Measurements from ENCODE around the gene SLC9B2.

SLC9B2 gene

DNA sequence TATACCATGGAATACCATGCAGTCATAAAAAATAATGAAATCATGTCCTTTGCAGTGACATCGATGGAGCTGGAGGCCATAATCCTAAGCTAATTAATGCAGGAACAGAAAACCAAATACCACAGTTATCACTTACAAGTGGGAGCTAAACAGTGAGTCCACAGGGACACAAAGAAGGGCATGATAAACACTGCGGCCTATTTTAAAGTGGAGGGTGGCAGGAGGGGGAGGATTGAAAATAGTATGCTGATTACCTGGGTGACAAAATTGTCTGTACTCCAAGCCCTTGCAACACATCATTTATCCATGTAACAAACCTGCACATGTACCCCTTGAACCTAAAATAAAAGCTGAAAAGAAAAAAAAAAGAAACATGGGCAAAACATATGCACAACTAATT, 40.4 kb downstream of the SLC9B2 start:
- Histone ChIP-seq H3K23ac (ENCODE audit: low read length) (no peak overlapping the region), H3K4me3 (ENCODE audit: low read depth, low read length) (no peak overlapping the region), H3K79me2 (ENCODE audit: control insufficient read depth, insufficient read depth, low read length, poor library complexity) (no peaks in the 10 kb centered on the region), H3K18ac (ENCODE audit: low read length) (no peak overlapping the region), H3K79me1 (ENCODE audit: low read length) (no peaks in the 10 kb centered on the region), H3K27me3 (ENCODE audit: insufficient read depth, low read length) (no peaks in the 10 kb centered on the region), H3K4ac (ENCODE audit: low read depth, low read length) (no peak overlapping the region), H3K9ac (ENCODE audit: low read length) (no peak overlapping the region), H3K14ac (ENCODE audit: low read length) (no peak overlapping the region), H2BK5ac (ENCODE audit: low read depth, low read length, poor library complexity) (no peak overlapping the region), H3K4me1 (ENCODE audit: control insufficient read depth in 1 of 2, insufficient read depth in 2 of 2, low read length in 2 of 2) (no peaks in the 10 kb centered on the region), H4K91ac (ENCODE audit: low read depth, low read length) (no peak overlapping the region), H2BK12ac (ENCODE audit: low read length) (no peak overlapping the region), H3K4me2 (ENCODE audit: low read length) (no peak overlapping the region), H4K12ac (ENCODE audit: low read depth, low read length) (no peak overlapping the region), H2AK5ac (ENCODE audit: low read length) (no peak overlapping the region), H3K27ac (ENCODE audit: low read depth, low read length) (no peak overlapping the region), H3K9me3 (ENCODE audit: insufficient read depth, low read depth, low read length) (no peaks in the 10 kb centered on the region), H2BK120ac (ENCODE audit: insufficient read depth, low read length, poor library complexity) (no peak overlapping the region), H2AFZ (ENCODE audit: insufficient read depth, low read length, poor library complexity) (no peak overlapping the region), H3K36me3 (ENCODE audit: control insufficient read depth in 1 of 2, insufficient read depth in 2 of 2, low read length in 2 of 2) (no peaks in the 10 kb centered on the region), H4K8ac (ENCODE audit: low read depth, low read length) (no peak overlapping the region)
- no peak for DNase-seq
- no CpG with 5 or more reads among the region's 2 CpGs for WGBS (ENCODE audit: extremely low coverage, insufficient coverage, insufficient read length)

DNA sequence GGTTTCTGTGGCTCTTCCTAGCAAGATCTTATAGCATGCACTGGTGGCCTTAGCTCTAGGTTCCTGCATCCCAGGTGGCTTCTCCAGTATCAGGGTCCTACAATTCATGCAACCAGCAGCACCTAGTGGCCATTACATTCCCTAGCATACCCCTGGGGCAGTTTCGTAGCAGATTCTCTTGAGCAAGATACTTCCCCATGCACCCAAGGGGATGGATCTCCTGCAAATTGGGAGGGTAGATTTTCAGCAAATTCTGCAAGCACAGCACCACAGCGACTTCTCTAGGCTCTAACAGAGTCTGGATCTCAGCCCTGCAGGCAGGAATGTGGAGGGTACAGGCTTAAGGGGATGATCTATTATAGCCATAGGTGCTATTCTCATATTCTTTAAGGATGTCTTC, 44.0 kb downstream of the SLC9B2 start:
- no peaks in the 10 kb centered on the region for H3K36me3 ChIP-seq (ENCODE audit: control insufficient read depth in 1 of 2, insufficient read depth in 2 of 2, low read length in 2 of 2)
- no peak overlapping the region for H4K8ac ChIP-seq (ENCODE audit: low read depth, low read length)
- H3K4me2 ChIP-seq (ENCODE audit: low read length), result no peak overlapping the region
- H3K79me1 ChIP-seq (ENCODE audit: low read length), result no peaks in the 10 kb centered on the region
- no peak overlapping the region for H3K27ac ChIP-seq (ENCODE audit: low read depth, low read length)
- H3K4me3 ChIP-seq (ENCODE audit: low read depth, low read length), result no peak overlapping the region
- no peak overlapping the region for H2BK12ac ChIP-seq (ENCODE audit: low read length)
- DNase-seq, result peak; percentile 38 to 55
- no peaks in the 10 kb centered on the region for H3K9me3 ChIP-seq (ENCODE audit: insufficient read depth, low read depth, low read length)
- no peak overlapping the region for H3K14ac ChIP-seq (ENCODE audit: low read length)
- no peak overlapping the region for H3K23ac ChIP-seq (ENCODE audit: low read length)
- H2BK5ac ChIP-seq (ENCODE audit: low read depth, low read length, poor library complexity), result no peak overlapping the region
- no peak overlapping the region for H2AK5ac ChIP-seq (ENCODE audit: low read length)
- H3K4ac ChIP-seq (ENCODE audit: low read depth, low read length), result no peak overlapping the region
- no peak overlapping the region for H2AFZ ChIP-seq (ENCODE audit: insufficient read depth, low read length, poor library complexity)
- H3K4me1 ChIP-seq (ENCODE audit: control insufficient read depth in 1 of 2, insufficient read depth in 2 of 2, low read length in 2 of 2), result no peaks in the 10 kb centered on the region
- no CpG with 5 or more reads among the region's 2 CpGs for WGBS (ENCODE audit: extremely low coverage, insufficient coverage, insufficient read length)
- H3K79me2 ChIP-seq (ENCODE audit: control insufficient read depth, insufficient read depth, low read length, poor library complexity), result no peaks in the 10 kb centered on the region
- no peak overlapping the region for H2BK120ac ChIP-seq (ENCODE audit: insufficient read depth, low read length, poor library complexity)
- no peaks in the 10 kb centered on the region for H3K27me3 ChIP-seq (ENCODE audit: insufficient read depth, low read length)
- H3K9ac ChIP-seq (ENCODE audit: low read length), result no peak overlapping the region
- no peak overlapping the region for H3K18ac ChIP-seq (ENCODE audit: low read length)
- H4K91ac ChIP-seq (ENCODE audit: low read depth, low read length), result no peak overlapping the region
- no peak overlapping the region for H4K12ac ChIP-seq (ENCODE audit: low read depth, low read length)

DNA sequence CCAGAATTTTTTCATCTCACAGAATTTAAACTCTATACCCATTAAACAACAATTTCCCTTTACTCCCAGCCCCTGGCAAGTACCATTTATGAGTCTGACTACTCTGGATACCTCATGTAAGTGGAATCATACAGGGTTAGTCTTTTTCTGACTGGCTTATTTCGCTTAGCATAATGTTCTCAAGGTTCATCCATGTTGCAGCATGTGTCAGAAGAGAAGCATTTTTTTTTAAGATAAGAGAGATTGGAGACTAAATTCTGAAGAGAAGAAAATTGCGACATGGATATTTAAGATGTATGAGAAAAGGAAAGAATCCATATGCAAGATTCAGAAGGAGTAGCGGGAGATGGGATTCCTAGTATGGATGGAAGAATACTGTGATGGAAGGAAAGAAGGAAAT, 45.8 kb downstream of the SLC9B2 start:
- Histone ChIP-seq H3K18ac (ENCODE audit: low read length) (no peak overlapping the region), H3K9me3 (ENCODE audit: insufficient read depth, low read depth, low read length) (no peaks in the 10 kb centered on the region), H4K12ac (ENCODE audit: low read depth, low read length) (no peak overlapping the region), H3K14ac (ENCODE audit: low read length) (no peak overlapping the region), H3K23ac (ENCODE audit: low read length) (no peak overlapping the region), H3K27me3 (ENCODE audit: insufficient read depth, low read length) (no peaks in the 10 kb centered on the region), H2BK120ac (ENCODE audit: insufficient read depth, low read length, poor library complexity) (no peak overlapping the region), H3K4me3 (ENCODE audit: low read depth, low read length) (no peak overlapping the region), H3K4me2 (ENCODE audit: low read length) (no peak overlapping the region), H2BK12ac (ENCODE audit: low read length) (no peak overlapping the region), H2AK5ac (ENCODE audit: low read length) (no peak overlapping the region), H4K8ac (ENCODE audit: low read depth, low read length) (no peak overlapping the region), H4K91ac (ENCODE audit: low read depth, low read length) (no peak overlapping the region), H3K4me1 (ENCODE audit: control insufficient read depth in 1 of 2, insufficient read depth in 2 of 2, low read length in 2 of 2) (no peaks in the 10 kb centered on the region), H3K9ac (ENCODE audit: low read length) (no peak overlapping the region), H3K27ac (ENCODE audit: low read depth, low read length) (no peak overlapping the region), H3K79me2 (ENCODE audit: control insufficient read depth, insufficient read depth, low read length, poor library complexity) (no peaks in the 10 kb centered on the region), H2BK5ac (ENCODE audit: low read depth, low read length, poor library complexity) (no peak overlapping the region), H2AFZ (ENCODE audit: insufficient read depth, low read length, poor library complexity) (no peak overlapping the region), H3K79me1 (ENCODE audit: low read length) (no peaks in the 10 kb centered on the region), H3K36me3 (ENCODE audit: control insufficient read depth in 1 of 2, insufficient read depth in 2 of 2, low read length in 2 of 2) (no peaks in the 10 kb centered on the region), H3K4ac (ENCODE audit: low read depth, low read length) (no peak overlapping the region)
- WGBS (ENCODE audit: extremely low coverage, insufficient coverage, insufficient read length), result no CpG with 5 or more reads among the region's 3 CpGs
- DNase-seq, result peak; percentile 1 to 54

DNA sequence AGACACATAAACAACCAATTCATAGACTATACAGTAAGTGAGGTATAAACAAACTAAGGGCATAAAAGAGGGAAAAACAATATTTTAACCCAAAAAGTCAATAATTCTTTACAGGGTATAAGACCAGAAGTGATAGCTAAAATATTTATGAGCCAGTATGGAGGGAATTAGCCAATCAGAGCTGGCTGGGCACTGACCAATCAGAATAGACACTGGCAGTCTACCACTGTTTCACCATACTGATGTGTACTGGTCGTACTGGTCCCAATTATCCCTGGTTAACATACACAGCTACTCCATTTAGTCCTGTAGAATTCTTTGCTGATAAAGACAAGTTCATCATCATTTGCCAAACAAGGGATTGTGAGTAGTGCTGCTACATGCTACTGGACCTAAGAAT, 47.3 kb downstream of the SLC9B2 start:
- no peak overlapping the region for H3K14ac ChIP-seq (ENCODE audit: low read length)
- no peak overlapping the region for H3K18ac ChIP-seq (ENCODE audit: low read length)
- H3K9me3 ChIP-seq (ENCODE audit: insufficient read depth, low read depth, low read length), result no peaks in the 10 kb centered on the region
- no peak overlapping the region for H2AK5ac ChIP-seq (ENCODE audit: low read length)
- no peak overlapping the region for H3K4me2 ChIP-seq (ENCODE audit: low read length)
- no peak overlapping the region for H3K23ac ChIP-seq (ENCODE audit: low read length)
- no peak for DNase-seq
- H3K4me3 ChIP-seq (ENCODE audit: low read depth, low read length), result no peak overlapping the region
- WGBS (ENCODE audit: extremely low coverage, insufficient coverage, insufficient read length), result no CpG with 5 or more reads among the region's 1 CpG
- H3K36me3 ChIP-seq (ENCODE audit: control insufficient read depth in 1 of 2, insufficient read depth in 2 of 2, low read length in 2 of 2), result no peaks in the 10 kb centered on the region
- H3K27me3 ChIP-seq (ENCODE audit: insufficient read depth, low read length), result no peaks in the 10 kb centered on the region
- no peak overlapping the region for H2BK120ac ChIP-seq (ENCODE audit: insufficient read depth, low read length, poor library complexity)
- H3K27ac ChIP-seq (ENCODE audit: low read depth, low read length), result no peak overlapping the region
- H4K91ac ChIP-seq (ENCODE audit: low read depth, low read length), result no peak overlapping the region
- no peak overlapping the region for H3K4ac ChIP-seq (ENCODE audit: low read depth, low read length)
- no peaks in the 10 kb centered on the region for H3K79me2 ChIP-seq (ENCODE audit: control insufficient read depth, insufficient read depth, low read length, poor library complexity)
- no peaks in the 10 kb centered on the region for H3K4me1 ChIP-seq (ENCODE audit: control insufficient read depth in 1 of 2, insufficient read depth in 2 of 2, low read length in 2 of 2)
- H2BK5ac ChIP-seq (ENCODE audit: low read depth, low read length, poor library complexity), result no peak overlapping the region
- no peak overlapping the region for H4K8ac ChIP-seq (ENCODE audit: low read depth, low read length)
- H4K12ac ChIP-seq (ENCODE audit: low read depth, low read length), result no peak overlapping the region
- no peak overlapping the region for H2AFZ ChIP-seq (ENCODE audit: insufficient read depth, low read length, poor library complexity)
- H2BK12ac ChIP-seq (ENCODE audit: low read length), result no peak overlapping the region
- no peak overlapping the region for H3K9ac ChIP-seq (ENCODE audit: low read length)
- H3K79me1 ChIP-seq (ENCODE audit: low read length), result no peaks in the 10 kb centered on the region

Measured in trophoblast cell (in vitro differentiated cells and primary cell).